Measurements from ENCODE around the gene OLA1. TPM values are rescaled to one million over a fixed set of nuclear protein-coding genes. Genes with fewer than 3 reads are reported as not detected.

The OLA1 gene
- total RNA-seq, 1 donor from 2014 or later: 79.4 TPM

GRCh38 chr2:174031226-174031625 lies 217.1 kb downstream of the OLA1 start:
- no peaks in the 10 kb centered on the region for H3K36me3 Mint-ChIP-seq (ENCODE audit: unreplicated experiment)
- no peak overlapping the region for H3K27ac Mint-ChIP-seq (ENCODE audit: unreplicated experiment)
- H3K27me3 Mint-ChIP-seq (ENCODE audit: unreplicated experiment): no peaks in the 10 kb centered on the region
- no peak overlapping the region for H3K4me3 Mint-ChIP-seq (ENCODE audit: unreplicated experiment)
- TF ChIP-seq CTCF (IDR thresholded peaks at IDR 0.05): no peak
- no peaks in the 10 kb centered on the region for H3K9me3 Mint-ChIP-seq (ENCODE audit: unreplicated experiment)
- DNase-seq (ENCODE audit: extremely low spot score, unreplicated experiment): no peak
- H3K4me1 Mint-ChIP-seq (ENCODE audit: unreplicated experiment): peaks cover 22% of the 10 kb centered on the region

- H3K4me3 Mint-ChIP-seq (ENCODE audit: unreplicated experiment): no peak overlapping the region
- TF ChIP-seq CTCF (IDR thresholded peaks at IDR 0.05): no peak
- peaks cover 29% of the 10 kb centered on the region for H3K4me1 Mint-ChIP-seq (ENCODE audit: unreplicated experiment)
- no peak overlapping the region for H3K27ac Mint-ChIP-seq (ENCODE audit: unreplicated experiment)
- no peaks in the 10 kb centered on the region for H3K27me3 Mint-ChIP-seq (ENCODE audit: unreplicated experiment)
- H3K9me3 Mint-ChIP-seq (ENCODE audit: unreplicated experiment): no peaks in the 10 kb centered on the region
- H3K36me3 Mint-ChIP-seq (ENCODE audit: unreplicated experiment): no peaks in the 10 kb centered on the region
- no peak for DNase-seq (ENCODE audit: extremely low spot score, unreplicated experiment)
Measured at GRCh38 chr2:174028935-174029334, 219.4 kb downstream of the OLA1 start.

GRCh38 chr2:174027956-174028355 lies 220.4 kb downstream of the OLA1 start:
- Mint-ChIP-seq H3K27ac (ENCODE audit: unreplicated experiment) (no peak overlapping the region), H3K4me1 (ENCODE audit: unreplicated experiment) (peaks cover 36% of the 10 kb centered on the region)
- no peak for TF ChIP-seq CTCF (IDR thresholded peaks at IDR 0.05)

GRCh38 chr2:174026122-174026845 lies 222.0 kb downstream of the OLA1 start:
- Mint-ChIP-seq H3K36me3 (ENCODE audit: unreplicated experiment) (no peaks in the 10 kb centered on the region), H3K27me3 (ENCODE audit: unreplicated experiment) (no peaks in the 10 kb centered on the region), H3K9me3 (ENCODE audit: unreplicated experiment) (no peaks in the 10 kb centered on the region), H3K4me3 (ENCODE audit: unreplicated experiment) (no peak overlapping the region), H3K27ac (ENCODE audit: unreplicated experiment) (peak overlapping the region; percentile 39), H3K4me1 (ENCODE audit: unreplicated experiment) (peaks cover 32% of the 10 kb centered on the region)
- no peak for TF ChIP-seq CTCF (IDR thresholded peaks at IDR 0.05)
- no peak for DNase-seq (ENCODE audit: extremely low spot score, unreplicated experiment)

More at GRCh38 chr2:174027956-174028355, 220.4 kb downstream of the OLA1 start:
- Mint-ChIP-seq H3K36me3 (ENCODE audit: unreplicated experiment) (no peaks in the 10 kb centered on the region), H3K27me3 (ENCODE audit: unreplicated experiment) (no peaks in the 10 kb centered on the region), H3K4me3 (ENCODE audit: unreplicated experiment) (no peak overlapping the region), H3K9me3 (ENCODE audit: unreplicated experiment) (no peaks in the 10 kb centered on the region)
- DNase-seq (ENCODE audit: extremely low spot score, unreplicated experiment): no peak

- no peaks in the 10 kb centered on the region for H3K9me3 Mint-ChIP-seq (ENCODE audit: unreplicated experiment)
- no peaks in the 10 kb centered on the region for H3K36me3 Mint-ChIP-seq (ENCODE audit: unreplicated experiment)
- H3K27me3 Mint-ChIP-seq (ENCODE audit: unreplicated experiment): no peaks in the 10 kb centered on the region
- peak overlapping the region; percentile 94 for H3K27ac Mint-ChIP-seq (ENCODE audit: unreplicated experiment)
- no peak for TF ChIP-seq CTCF (IDR thresholded peaks at IDR 0.05)
- DNase-seq (ENCODE audit: extremely low spot score, unreplicated experiment): no peak
- peak overlapping the region; percentile 60 for H3K4me3 Mint-ChIP-seq (ENCODE audit: unreplicated experiment)
- H3K4me1 Mint-ChIP-seq (ENCODE audit: unreplicated experiment): peaks cover 32% of the 10 kb centered on the region
Measured at GRCh38 chr2:174025271-174026121, 222.8 kb downstream of the OLA1 start.

Data from osteocyte (in vitro differentiated cells).